Measurements from ENCODE around the gene CTXN2.
A peak's percentile ranks its signal among the peaks of the same experiment; 100 is the strongest.

The CTXN2 gene

DNA sequence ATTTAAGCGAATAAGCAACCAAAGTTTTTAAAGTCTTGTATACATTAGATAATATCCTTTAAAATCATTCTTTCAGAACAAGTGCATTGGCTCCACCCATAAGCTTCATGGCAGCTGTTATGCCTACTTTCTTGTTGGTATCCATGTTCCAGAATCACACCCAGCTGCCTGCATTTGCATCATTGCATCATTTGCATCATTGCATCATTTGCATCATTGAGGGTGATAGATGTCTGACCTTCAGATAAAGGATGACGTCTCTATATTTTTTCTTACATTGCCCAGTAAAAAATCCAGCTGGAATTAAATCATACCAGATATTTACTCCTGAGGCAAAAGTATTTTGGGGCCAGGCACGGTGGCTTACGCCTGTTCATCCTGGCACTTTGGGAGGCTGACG, 56.9 kb downstream of the CTXN2 start:
- no peak for DNase-seq (ENCODE audit: low read depth)

DNA sequence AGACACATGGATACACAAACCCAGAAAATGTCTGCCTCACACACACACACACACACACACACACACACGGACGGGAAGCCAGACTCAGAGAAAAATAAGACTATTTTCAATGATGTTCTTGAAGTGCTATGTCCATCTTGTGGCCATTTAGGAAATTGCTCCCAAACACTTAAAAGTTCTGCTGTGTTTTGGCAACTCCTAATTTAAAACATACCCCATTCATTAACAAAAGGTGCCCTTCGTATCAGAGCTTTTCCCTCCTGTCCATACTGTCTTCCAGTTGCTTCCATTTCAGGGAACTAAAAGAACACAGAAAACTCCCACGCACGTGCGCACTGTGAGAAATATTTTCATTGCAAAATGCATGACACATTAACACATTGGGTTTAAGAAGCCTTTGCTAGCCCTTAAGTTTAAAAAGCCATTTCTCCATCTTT, 59.2 kb downstream of the CTXN2 start:
- TF ChIP-seq, protein P1, sequence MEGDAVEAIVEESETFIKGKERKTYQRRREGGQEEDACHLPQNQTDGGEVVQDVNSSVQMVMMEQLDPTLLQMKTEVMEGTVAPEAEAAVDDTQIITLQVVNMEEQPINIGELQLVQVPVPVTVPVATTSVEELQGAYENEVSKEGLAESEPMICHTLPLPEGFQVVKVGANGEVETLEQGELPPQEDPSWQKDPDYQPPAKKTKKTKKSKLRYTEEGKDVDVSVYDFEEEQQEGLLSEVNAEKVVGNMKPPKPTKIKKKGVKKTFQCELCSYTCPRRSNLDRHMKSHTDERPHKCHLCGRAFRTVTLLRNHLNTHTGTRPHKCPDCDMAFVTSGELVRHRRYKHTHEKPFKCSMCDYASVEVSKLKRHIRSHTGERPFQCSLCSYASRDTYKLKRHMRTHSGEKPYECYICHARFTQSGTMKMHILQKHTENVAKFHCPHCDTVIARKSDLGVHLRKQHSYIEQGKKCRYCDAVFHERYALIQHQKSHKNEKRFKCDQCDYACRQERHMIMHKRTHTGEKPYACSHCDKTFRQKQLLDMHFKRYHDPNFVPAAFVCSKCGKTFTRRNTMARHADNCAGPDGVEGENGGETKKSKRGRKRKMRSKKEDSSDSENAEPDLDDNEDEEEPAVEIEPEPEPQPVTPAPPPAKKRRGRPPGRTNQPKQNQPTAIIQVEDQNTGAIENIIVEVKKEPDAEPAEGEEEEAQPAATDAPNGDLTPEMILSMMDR (conservative IDR thresholded peaks at IDR 0.05; ENCODE audit: control insufficient read depth, insufficient read depth, low read depth, low read length): peak; percentile 77
- no peak overlapping the region for H3K4me3 ChIP-seq (ENCODE audit: control insufficient read depth, low read depth, low read length)
- DNase-seq (ENCODE audit: low read depth): peak; percentile 84

More for the DNA sequence above, 56.9 kb downstream of the CTXN2 start:
- no peak overlapping the region for H3K4me3 ChIP-seq (ENCODE audit: control insufficient read depth, low read depth, low read length)
- TF ChIP-seq, protein P1 (conservative IDR thresholded peaks at IDR 0.05; ENCODE audit: control insufficient read depth, insufficient read depth, low read depth, low read length): no peak

DNA sequence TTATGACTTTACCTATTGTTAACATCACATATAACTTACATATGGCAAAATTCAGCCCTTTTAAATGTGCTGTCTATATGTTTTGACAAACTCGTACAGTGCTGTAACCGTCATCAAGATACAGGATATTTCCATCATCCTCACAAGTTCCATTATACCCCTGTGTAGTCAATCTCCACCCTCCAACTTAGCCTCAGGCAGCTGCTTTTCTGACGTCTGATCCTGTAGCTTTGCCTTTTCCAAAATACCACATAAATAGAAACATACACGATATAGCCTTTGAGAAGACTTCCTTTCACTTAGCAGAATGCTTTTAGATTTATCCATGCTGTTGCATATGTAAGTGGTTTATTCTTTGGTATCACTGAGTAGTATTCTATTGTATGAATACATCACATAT, 61.7 kb downstream of the CTXN2 start:
- no peak for DNase-seq (ENCODE audit: low read depth)
- TF ChIP-seq, protein P1 (conservative IDR thresholded peaks at IDR 0.05; ENCODE audit: control insufficient read depth, insufficient read depth, low read depth, low read length): no peak
- no peak overlapping the region for H3K4me3 ChIP-seq (ENCODE audit: control insufficient read depth, low read depth, low read length)

Measured in fibroblast of mammary gland (primary cell).